Ovary (tissue), 10 donors: Measurements from ENCODE around the gene KRTAP9-6. TPM values are rescaled to one million over a fixed set of nuclear protein-coding genes. Genes with fewer than 3 reads are reported as not detected.
"Not testable (repeated sequence)": the region's sequence is repeated elsewhere in the genome, so short reads cannot be mapped to it uniquely, and the experiment has no call there.

Experiments
- DNase-seq, 5 donors: peaks; one replicate each; pipeline ENCODE4 v3.0.0-alpha.2; 2019 to 2020
- H3K27ac ChIP-seq, 2 donors: fragments of 200-600 bp; one replicate each; pipeline versions ENCODE4 v1.5.1 to v1.8.0; 2019 to 2022
- H3K27me3 ChIP-seq: fragments of 200-600 bp; one replicate; pipeline ENCODE4 v1.8.0; 2022
- H3K36me3 ChIP-seq: fragments of 200-600 bp; sonication (generic); one replicate; pipeline ENCODE4 v1.5.1; 2019
- H3K4me1 ChIP-seq: one replicate; pipeline ENCODE4 v1.8.1; 2013; ENCODE audit warnings: mild to moderate bottlenecking, moderate library complexity; ENCODE audit not compliant: insufficient read depth
- H3K4me3 ChIP-seq: fragments of 200-600 bp; sonication (generic); one replicate; pipeline ENCODE4 v1.5.1; 2017
- H3K9me3 ChIP-seq, 2 donors: fragments of 200-600 bp in 1 of 2; sonication (generic) in 1 of 2; one replicate each; pipeline versions ENCODE4 v1.5.1 to v1.8.1; 2013 to 2019; ENCODE audit warnings: mild to moderate bottlenecking in 1 of 2, moderate library complexity in 1 of 2
- EP300 ChIP-seq: sonication (generic); formaldehyde crosslinking; IDR thresholded peaks from one replicate; pipeline ENCODE4 v1.6.1; 2017; ENCODE audit warnings: antibody characterized with exemption
- POLR2A ChIP-seq: fragments of 450-650 bp; IDR thresholded peaks from one replicate; pipeline ENCODE4 v1.6.1; 2017; ENCODE audit warnings: antibody characterized with exemption, mild to moderate bottlenecking, moderate library complexity
- WGBS, 3 donors: extraction: QIAGEN DNeasy Blood & Tissue Kit in 1 of 3; methylation state at CpG; one replicate each; pipeline versions ENCODE4 v1.1.5 to v1.1.7; 2013 to 2017; 5-methylcytosine and 5-hydroxymethylcytosine counted together
- intact Hi-C, 4 donors: fragments of 100-400 bp; cut with DNase I; formaldehyde crosslinking; loops; one replicate each; pipeline versions ENCODE4 v1.11.0 to v1.15.1; 2022 to 2023
- long read RNA-seq, 3 donors: library from polyadenylated mRNA in 2 of 3; unstranded in 2 of 3; transcript quantifications; one replicate each; pipeline ENCODE4 v2.0.0 and lab custom pipeline, GENCODE V29; 2021 to 2026
- polyA plus RNA-seq, 2 donors: library from polyadenylated mRNA; stranded (reverse); fragments of 200-250 nt in 1 of 2; fragments of 350-450 nt in 1 of 2; fragmentation: Illumina TruSeq in 1 of 2; extraction: RNeasy Lipid Tissue Mini Kit (QIAGEN cat#74804) in 1 of 2; gene quantifications; one replicate each; pipeline ENCODE4 v1.2.3, GENCODE V29; 2013 to 2014
- total RNA-seq, 7 donors: library from RNA; depleted of rRNA in 2 of 7; stranded (reverse); fragments of >200 nt in 2 of 7; fragmentation: NEBNext Ultra II Directional in 3 of 7; extraction: Animal tissue kit (Norgen Biotek cat#: 25700) in 3 of 7; gene quantifications; one replicate each; pipeline versions ENCODE4 v1.1.0 to v1.2.4, GENCODE V29; 2016 to 2023
- TF ChIP-seq, protein P1 (sequence below), 3 donors: fragments of 450-650 bp in 2 of 3; fragments of 200-600 bp in 1 of 3; IDR thresholded peaks; one replicate each; pipeline versions ENCODE4 v1.5.1 to v1.8.0; 2016 to 2022; ENCODE audit warnings: antibody characterized with exemption in 3 of 3, mild to moderate bottlenecking in 1 of 3
- donor health status: DM: no; HTN: no; CAD: no; lungs with moderate emphysema.
- donor health status: DM: no; HTN: no; CAD: no.
- donor health status: Bipolar disorder and iron deficiency.
- donor health status: DM: yes; HTN: yes; CAD: no.
- donor health status: DM: no; HTN: no; CAD: no.
- donor health status: DM: yes; HTN: yes; CAD: no.

KRTAP9-6 gene, protein sequence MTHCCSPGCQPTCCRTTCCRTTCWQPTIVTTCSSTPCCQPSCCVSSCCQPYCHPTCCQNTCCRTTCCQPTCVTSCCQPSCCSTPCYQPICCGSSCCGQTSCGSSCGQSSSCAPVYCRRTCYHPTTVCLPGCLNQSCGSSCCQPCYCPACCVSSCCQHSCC
- total RNA-seq (not detected), polyA plus RNA-seq (not detected)
- long read RNA-seq, donor 1: 0 reads
- long read RNA-seq, donor 2: 0 reads
- long read RNA-seq, donor 3: 0 reads

- Histone ChIP-seq H3K4me1 (no peaks in the 10 kb centered on the region), H3K4me3 (no peak within 1 kb of the TSS), H3K27ac (no peak within 1 kb of the TSS), H3K27me3 (no peaks in the 10 kb centered on the region), H3K9me3 (no peaks in the 10 kb centered on the region), H3K36me3 (no peaks in the 10 kb centered on the region)
- TF ChIP-seq, protein P1, sequence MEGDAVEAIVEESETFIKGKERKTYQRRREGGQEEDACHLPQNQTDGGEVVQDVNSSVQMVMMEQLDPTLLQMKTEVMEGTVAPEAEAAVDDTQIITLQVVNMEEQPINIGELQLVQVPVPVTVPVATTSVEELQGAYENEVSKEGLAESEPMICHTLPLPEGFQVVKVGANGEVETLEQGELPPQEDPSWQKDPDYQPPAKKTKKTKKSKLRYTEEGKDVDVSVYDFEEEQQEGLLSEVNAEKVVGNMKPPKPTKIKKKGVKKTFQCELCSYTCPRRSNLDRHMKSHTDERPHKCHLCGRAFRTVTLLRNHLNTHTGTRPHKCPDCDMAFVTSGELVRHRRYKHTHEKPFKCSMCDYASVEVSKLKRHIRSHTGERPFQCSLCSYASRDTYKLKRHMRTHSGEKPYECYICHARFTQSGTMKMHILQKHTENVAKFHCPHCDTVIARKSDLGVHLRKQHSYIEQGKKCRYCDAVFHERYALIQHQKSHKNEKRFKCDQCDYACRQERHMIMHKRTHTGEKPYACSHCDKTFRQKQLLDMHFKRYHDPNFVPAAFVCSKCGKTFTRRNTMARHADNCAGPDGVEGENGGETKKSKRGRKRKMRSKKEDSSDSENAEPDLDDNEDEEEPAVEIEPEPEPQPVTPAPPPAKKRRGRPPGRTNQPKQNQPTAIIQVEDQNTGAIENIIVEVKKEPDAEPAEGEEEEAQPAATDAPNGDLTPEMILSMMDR (IDR thresholded peaks at IDR 0.05): no peak
- TF ChIP-seq POLR2A: no peak
- TF ChIP-seq EP300: no peak
- intact Hi-C loops: no loop called here
- WGBS, 3 donors: 31 to 45% (median 37%) methylated on average over 2 of the region's 2 CpGs
- no peak for DNase-seq
Measured at GRCh38 chr17:41265078-41265477, at the start of gene KRTAP9-6. Gene KRTAP9-6, plus strand, starts transcription at chr17:41265378. Its CDS starts 0 bp downstream, at chr17:41265378.

DNA sequence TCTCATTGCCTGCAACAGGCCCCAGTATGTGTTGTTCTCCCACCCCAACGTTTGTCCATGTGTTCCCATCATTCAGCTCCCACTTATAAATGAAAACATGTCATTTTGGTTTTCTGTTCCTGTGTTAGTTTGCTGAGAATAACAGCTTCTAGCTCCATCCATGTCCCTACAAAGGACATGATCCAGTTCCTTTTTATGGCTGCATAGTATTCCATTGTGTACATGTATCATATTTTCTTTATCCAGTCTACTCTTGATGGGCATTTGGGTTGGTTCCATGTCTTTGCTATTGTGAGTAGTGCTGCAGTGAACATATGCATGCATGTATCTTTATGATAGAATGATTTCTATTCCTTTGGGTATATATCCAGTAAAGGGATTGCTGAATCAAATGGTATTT lies 49.5 kb upstream of the KRTAP9-6 start:
- 74 to 83% (median 77%) methylated on average over 1 of the region's 1 CpG for WGBS, 3 donors
- Histone ChIP-seq H3K4me3 (no peak overlapping the region), H3K9me3 (no peaks in the 10 kb centered on the region), H3K36me3 (no peaks in the 10 kb centered on the region), H3K4me1 (no peaks in the 10 kb centered on the region), H3K27ac (no peak overlapping the region), H3K27me3 (no peaks in the 10 kb centered on the region)
- no peak for DNase-seq
- TF ChIP-seq, protein P1 (IDR thresholded peaks at IDR 0.05): no peak
- TF ChIP-seq POLR2A (no peak), EP300 (no peak)
- intact Hi-C loops: no loop called here

GRCh38 chr17:41223821-41224220 lies 41.4 kb upstream of the KRTAP9-6 start:
- intact Hi-C loops: no loop called here
- Histone ChIP-seq H3K9me3 (no peaks in the 10 kb centered on the region), H3K4me1 (no peaks in the 10 kb centered on the region), H3K36me3 (no peaks in the 10 kb centered on the region), H3K27ac (no peak overlapping the region), H3K4me3 (no peak overlapping the region), H3K27me3 (no peaks in the 10 kb centered on the region)
- 35 to 53% (median 41%) methylated on average over 2 of the region's 2 CpGs for WGBS, 3 donors
- TF ChIP-seq, protein P1 (IDR thresholded peaks at IDR 0.05): no peak
- TF ChIP-seq POLR2A: no peak
- TF ChIP-seq EP300: no peak
- DNase-seq: no peak

GRCh38 chr17:41226051-41226450 lies 39.1 kb upstream of the KRTAP9-6 start:
- Histone ChIP-seq H3K9me3 (no peaks in the 10 kb centered on the region), H3K4me1 (no peaks in the 10 kb centered on the region), H3K4me3 (no peak overlapping the region), H3K27me3 (no peaks in the 10 kb centered on the region), H3K27ac (no peak overlapping the region), H3K36me3 (no peaks in the 10 kb centered on the region)
- no peak for TF ChIP-seq POLR2A
- TF ChIP-seq, protein P1 (IDR thresholded peaks at IDR 0.05): no peak
- no peak for TF ChIP-seq EP300
- WGBS, 3 donors: 89 to 91% (median 91%) methylated on average over 6 of the region's 6 CpGs
- no peak for DNase-seq
- intact Hi-C loops: no loop called here

DNA sequence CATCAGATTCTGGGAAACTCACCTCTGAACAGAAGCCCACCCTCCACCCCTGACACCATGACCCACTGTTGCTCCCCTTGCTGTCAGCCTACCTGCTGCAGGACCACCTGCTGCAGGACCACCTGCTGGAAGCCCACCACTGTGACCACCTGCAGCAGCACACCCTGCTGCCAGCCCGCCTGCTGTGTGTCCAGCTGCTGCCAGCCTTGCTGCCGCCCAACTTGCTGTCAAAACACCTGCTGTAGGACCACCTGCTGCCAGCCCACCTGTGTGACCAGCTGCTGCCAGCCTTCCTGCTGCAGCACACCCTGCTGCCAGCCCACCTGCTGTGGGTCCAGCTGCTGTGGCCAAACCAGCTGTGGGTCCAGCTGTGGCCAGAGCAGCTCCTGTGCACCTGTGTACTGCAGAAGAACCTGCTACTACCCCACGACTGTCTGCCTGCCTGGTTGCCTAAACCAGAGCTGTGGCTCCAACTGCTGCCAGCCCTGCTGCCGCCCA lies 38.5 kb upstream of the KRTAP9-6 start, which contains the start of gene KRTAP9-2:
Gene KRTAP9-2 (plus strand): TSS at position 51 of the 498 bp plus-strand sequence. CDS start 7 bp downstream, at position 58.
- H3K9me3 ChIP-seq, H3K27ac ChIP-seq, H3K27me3 ChIP-seq, DNase-seq, H3K4me1 ChIP-seq, intact Hi-C loops, H3K4me3 ChIP-seq, H3K36me3 ChIP-seq: not testable (repeated sequence)
- WGBS, 3 donors: 71 to 77% methylated on average over 3 of the region's 4 CpGs; no CpG with 5 or more reads in 1 of the 3 donors
